ENCODE results near the gene NUDT19. TPM values are rescaled to one million over a fixed set of nuclear protein-coding genes. Genes with fewer than 3 reads are reported as not detected.

The NUDT19 gene
- total RNA-seq, 2 donors from 2014 or later, result 12.6 to 14.7 TPM

- DNase-seq (no peak), ATAC-seq (no peak)
- intact Hi-C loops (cut with DNase I), result no loop called here
Observed at GRCh38 chr19:32748497-32748896, 56.9 kb downstream of the NUDT19 start.

DNA sequence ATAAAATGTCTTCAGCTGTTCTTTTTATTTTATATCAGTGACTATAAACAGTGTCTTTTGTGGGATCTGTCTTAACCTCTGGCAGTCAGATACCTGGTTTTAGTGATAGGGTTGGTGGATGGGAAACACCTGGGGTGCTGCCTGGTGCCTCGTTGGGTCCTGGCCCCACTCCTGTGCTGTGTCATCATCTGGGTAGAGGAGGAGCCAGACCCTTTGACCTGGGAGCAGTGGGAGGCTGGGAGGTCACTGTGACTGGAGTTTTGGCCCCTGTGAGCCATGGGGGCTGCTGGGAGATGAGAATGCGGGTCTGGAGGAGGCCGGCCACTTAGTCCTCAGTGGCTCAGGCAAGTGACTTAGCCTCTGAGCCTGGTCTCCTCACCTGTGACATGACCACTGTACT is 57.3 kb downstream of the NUDT19 start:
- intact Hi-C loops (cut with DNase I), result no loop called here

DNA sequence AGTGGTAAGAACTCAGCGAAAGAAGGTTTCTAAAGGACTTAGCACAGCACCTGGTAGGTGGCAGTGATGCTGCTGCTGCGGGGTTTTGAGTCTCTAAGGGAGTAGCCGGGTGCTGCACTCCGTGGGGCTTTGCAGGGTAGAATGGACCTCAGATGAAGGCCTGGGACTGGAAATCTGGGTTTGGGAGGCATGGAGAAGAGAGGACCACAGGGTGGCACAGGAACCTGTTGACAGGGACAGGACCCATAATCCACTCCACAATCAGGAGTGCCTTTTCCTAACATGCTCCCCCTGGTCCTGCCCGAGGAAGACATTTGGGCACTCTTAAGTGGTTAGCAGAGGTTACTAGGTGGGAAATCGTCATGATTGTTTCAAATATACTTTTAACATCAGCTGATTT is 57.7 kb downstream of the NUDT19 start:
- ATAC-seq (no peak), DNase-seq (no peak)
- intact Hi-C loops (cut with DNase I), result no loop called here

More for the DNA sequence above, 57.3 kb downstream of the NUDT19 start:
- DNase-seq, result no peak
- no peak for ATAC-seq

DNA sequence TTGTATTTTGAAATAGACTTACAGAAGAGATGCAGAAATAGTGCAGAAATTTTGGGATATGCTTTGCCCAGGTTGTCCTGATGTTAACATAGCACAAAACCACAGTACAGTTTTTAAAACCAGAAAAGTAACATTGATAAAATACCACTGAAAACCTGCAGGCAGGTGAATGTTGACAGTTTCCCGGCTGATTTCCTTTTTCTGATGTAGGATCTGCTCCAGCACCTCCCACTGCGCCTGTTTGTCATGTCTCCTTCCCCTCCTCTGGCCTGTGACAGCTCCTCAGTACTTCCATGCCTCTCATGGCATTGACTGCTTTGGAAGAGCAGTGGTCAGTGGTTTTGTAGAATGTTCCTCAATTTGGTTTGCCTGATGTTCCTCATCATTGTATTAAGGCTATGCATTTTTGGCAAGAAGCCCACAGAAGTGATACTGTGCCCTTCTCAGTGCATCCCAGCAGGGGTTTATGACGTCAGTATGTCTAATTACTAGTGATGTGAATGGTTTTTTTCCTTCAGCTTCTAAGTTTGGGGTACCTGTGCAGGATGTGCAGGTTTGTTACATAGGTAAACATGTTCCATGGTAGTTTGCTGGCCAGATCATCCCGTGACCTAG is 58.9 kb downstream of the NUDT19 start:
- ATAC-seq, result no peak
- DNase-seq, result no peak

GRCh38 chr19:32751066-32751465 is 59.4 kb downstream of the NUDT19 start:
- intact Hi-C loops (cut with DNase I), result no loop called here
- ATAC-seq, result no peak
- no peak for DNase-seq

More for the DNA sequence above, 58.9 kb downstream of the NUDT19 start:
- intact Hi-C loops (cut with DNase I), result no loop called here

DNA sequence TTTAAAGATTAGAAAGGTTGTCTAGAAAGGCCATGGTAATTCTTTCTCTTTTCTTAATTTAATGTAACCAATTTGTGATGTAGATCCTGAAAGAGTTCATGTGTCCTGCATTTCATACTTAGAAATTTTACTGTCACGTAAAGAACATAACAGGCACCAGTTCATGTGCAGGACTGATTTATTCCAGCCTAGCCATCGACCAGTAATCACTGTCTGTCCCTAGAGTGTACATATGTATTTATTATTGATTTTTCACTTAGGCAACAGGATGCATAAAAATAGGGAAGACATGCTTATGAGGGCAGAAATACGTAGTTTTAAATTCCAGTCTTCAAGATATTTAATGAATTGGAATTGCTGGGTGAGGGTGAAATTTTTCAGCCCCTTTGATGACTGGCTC is 65.6 kb downstream of the NUDT19 start:
- no peak for DNase-seq
- intact Hi-C loops (cut with DNase I), result no loop called here
- no peak for ATAC-seq

Other genes starting within 250 kb of the NUDT19 start
- gene PDCD5, start 110.6 kb upstream of the NUDT19 start, total RNA-seq, result 100 to 1,000 TPM; 108 to 135 TPM
- 10 to 100 TPM; 23.8 to 26.9 TPM for gene ANKRD27, start 16.6 kb upstream of the NUDT19 start, total RNA-seq
- 10 to 100 TPM in 1 of 2 donors, 1 to 10 TPM in 1; 8.1 to 13.8 TPM for gene RGS9BP, start 16.0 kb upstream of the NUDT19 start, total RNA-seq
- gene TDRD12, start 27.9 kb downstream of the NUDT19 start, total RNA-seq, result under 1 TPM in 1 of 2 donors, not detected in 1; 0.24 TPM
- gene SLC7A9, start 177.9 kb downstream of the NUDT19 start, total RNA-seq, result under 1 TPM; 0.13 to 0.24 TPM